Measurements from ENCODE around the gene LRP8. TPM values are rescaled to one million over a fixed set of nuclear protein-coding genes. Genes with fewer than 3 reads are reported as not detected.

The LRP8 gene
- polyA plus RNA-seq, 6 donors from 2014 or later: 0.21 to 1.5 (median 0.57) TPM; not detected in 1

- no peaks in the 10 kb centered on the region for H3K36me3 Mint-ChIP-seq
- no peak overlapping the region for H3K4me3 Mint-ChIP-seq
- DNase-seq: no peak
- no peaks in the 10 kb centered on the region for H3K4me1 Mint-ChIP-seq
- peaks cover 0 to 5% (median 0%) of the 10 kb centered on the region in 3 donors for H3K27me3 Mint-ChIP-seq
- ATAC-seq (ENCODE audit: low read depth in 2 of 2): no peak
- peaks cover 0 to 7% (median 3%) of the 10 kb centered on the region in 7 donors for H3K9me3 Mint-ChIP-seq
- H3K27ac Mint-ChIP-seq: peak overlapping the region in 1 of 6 donors; percentile 15
Observed at GRCh38 chr1:53350853-53351767, 23.2 kb upstream of the LRP8 start.

GRCh38 chr1:53349968-53350852 is 22.3 kb upstream of the LRP8 start:
- peak overlapping the region in 1 of 6 donors; percentile 57 for H3K27ac Mint-ChIP-seq
- peaks cover 0 to 4% (median 0%) of the 10 kb centered on the region in 3 donors for H3K27me3 Mint-ChIP-seq
- peaks cover 0 to 3% (median 0%) of the 10 kb centered on the region in 7 donors for H3K9me3 Mint-ChIP-seq
- ATAC-seq (ENCODE audit: low read depth in 2 of 2) (no peak), DNase-seq (no peak)
- H3K4me1 Mint-ChIP-seq: peaks cover 0 to 6% (median 5%) of the 10 kb centered on the region in 3 donors
- H3K4me3 Mint-ChIP-seq: no peak overlapping the region
- H3K36me3 Mint-ChIP-seq: no peaks in the 10 kb centered on the region

GRCh38 chr1:53349369-53349835 is 21.5 kb upstream of the LRP8 start:
- no peak overlapping the region for H3K27ac Mint-ChIP-seq
- no peaks in the 10 kb centered on the region for H3K36me3 Mint-ChIP-seq
- H3K4me1 Mint-ChIP-seq: peaks cover 0 to 6% (median 5%) of the 10 kb centered on the region in 3 donors
- DNase-seq: no peak
- no peak overlapping the region for H3K4me3 Mint-ChIP-seq
- no peak for ATAC-seq (ENCODE audit: low read depth in 2 of 2)
- no peaks in the 10 kb centered on the region for H3K27me3 Mint-ChIP-seq
- no peaks in the 10 kb centered on the region for H3K9me3 Mint-ChIP-seq

GRCh38 chr1:53348486-53349368 is 20.9 kb upstream of the LRP8 start:
- Mint-ChIP-seq H3K36me3 (no peaks in the 10 kb centered on the region), H3K9me3 (no peaks in the 10 kb centered on the region), H3K4me3 (peak overlapping the region in 1 of 8 donors; percentile 5), H3K4me1 (peaks cover 0 to 6% (median 5%) of the 10 kb centered on the region in 3 donors), H3K27ac (no peak overlapping the region), H3K27me3 (no peaks in the 10 kb centered on the region)
- ATAC-seq (ENCODE audit: low read depth in 2 of 2) (no peak), DNase-seq (no peak)

GRCh38 chr1:53346814-53347176 is 18.9 kb upstream of the LRP8 start:
- Mint-ChIP-seq H3K36me3 (no peaks in the 10 kb centered on the region), H3K27ac (peak overlapping the region in 2 of 6 donors; percentile 2 to 90), H3K4me1 (peaks cover 0 to 6% (median 5%) of the 10 kb centered on the region in 3 donors), H3K9me3 (no peaks in the 10 kb centered on the region), H3K4me3 (no peak overlapping the region), H3K27me3 (no peaks in the 10 kb centered on the region)
- no peak for ATAC-seq (ENCODE audit: low read depth in 2 of 2)
- no peak for DNase-seq

GRCh38 chr1:53345996-53346813 is 18.3 kb upstream of the LRP8 start:
- DNase-seq (no peak), ATAC-seq (ENCODE audit: low read depth in 2 of 2) (no peak)
- Mint-ChIP-seq H3K27me3 (no peaks in the 10 kb centered on the region), H3K4me1 (peaks cover 0 to 6% (median 5%) of the 10 kb centered on the region in 3 donors), H3K27ac (peak overlapping the region in 2 of 6 donors; percentile 28 to 90), H3K4me3 (no peak overlapping the region), H3K36me3 (no peaks in the 10 kb centered on the region), H3K9me3 (no peaks in the 10 kb centered on the region)

GRCh38 chr1:53344921-53345838 is 17.3 kb upstream of the LRP8 start:
- Mint-ChIP-seq H3K36me3 (no peaks in the 10 kb centered on the region), H3K4me1 (peaks cover 0 to 6% (median 5%) of the 10 kb centered on the region in 3 donors), H3K27ac (peak overlapping the region in 1 of 6 donors; percentile 28), H3K27me3 (peaks cover 0 to 4% (median 2%) of the 10 kb centered on the region in 3 donors), H3K4me3 (no peak overlapping the region), H3K9me3 (no peaks in the 10 kb centered on the region)
- ATAC-seq (ENCODE audit: low read depth in 2 of 2) (peak in 1 of 2 donors; percentile 45), DNase-seq (no peak)

- ATAC-seq (ENCODE audit: low read depth in 2 of 2): no peak
- no peak for DNase-seq
- Mint-ChIP-seq H3K27ac (peak overlapping the region in 1 of 6 donors; percentile 24), H3K36me3 (no peaks in the 10 kb centered on the region), H3K27me3 (peaks cover 0 to 8% (median 5%) of the 10 kb centered on the region in 3 donors), H3K9me3 (no peaks in the 10 kb centered on the region), H3K4me3 (peak overlapping the region in 1 of 8 donors; percentile 62), H3K4me1 (peaks cover 0 to 6% (median 5%) of the 10 kb centered on the region in 3 donors)
Observed at GRCh38 chr1:53343831-53344668, 16.2 kb upstream of the LRP8 start.

GRCh38 chr1:53342735-53343470 is 15.0 kb upstream of the LRP8 start:
- Mint-ChIP-seq H3K36me3 (no peaks in the 10 kb centered on the region), H3K27ac (no peak overlapping the region)

More at GRCh38 chr1:53342735-53343470, 15.0 kb upstream of the LRP8 start:
- H3K9me3 Mint-ChIP-seq: no peaks in the 10 kb centered on the region
- H3K27me3 Mint-ChIP-seq: peaks cover 0 to 8% (median 5%) of the 10 kb centered on the region in 3 donors
- no peak overlapping the region for H3K4me3 Mint-ChIP-seq
- ATAC-seq (ENCODE audit: low read depth in 2 of 2): no peak
- DNase-seq: no peak
- peaks cover 0 to 6% (median 5%) of the 10 kb centered on the region in 3 donors for H3K4me1 Mint-ChIP-seq
